ENCODE data around the gene FLT1.

GRCh38 chr13:28494504-28494777, 487 bp downstream of the FLT1 start:
- TF ChIP-seq POLR2A (IDR thresholded peaks at IDR 0.05) (no peak), CTCF (IDR thresholded peaks at IDR 0.05) (no peak)
